ENCODE measurements around the gene MPG. TPM values are rescaled to one million over a fixed set of nuclear protein-coding genes. Genes with fewer than 3 reads are reported as not detected.

MPG gene
- total RNA-seq, 1 experiment from 2014 or later: 60.0 TPM

DNA sequence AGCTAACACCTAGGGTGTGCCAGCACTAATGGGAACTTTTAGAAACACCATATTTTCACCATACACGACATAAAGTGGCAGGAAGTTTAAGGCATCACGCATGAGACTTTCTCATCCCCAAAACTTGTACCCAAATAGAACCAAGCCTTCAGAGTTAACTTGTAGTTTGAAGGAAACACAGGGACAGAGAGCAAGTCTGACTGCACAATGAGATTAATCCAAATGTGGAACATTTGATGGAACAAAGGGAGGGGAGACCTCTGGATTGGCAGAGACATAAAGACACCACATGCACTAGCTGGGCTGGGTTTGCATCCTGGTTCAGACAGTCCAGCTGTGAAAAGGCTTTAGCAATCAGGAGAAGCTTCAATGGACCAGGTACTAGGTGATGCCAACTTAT lies 36.3 kb downstream of the MPG start (continued):
- TF ChIP-seq, protein P1, sequence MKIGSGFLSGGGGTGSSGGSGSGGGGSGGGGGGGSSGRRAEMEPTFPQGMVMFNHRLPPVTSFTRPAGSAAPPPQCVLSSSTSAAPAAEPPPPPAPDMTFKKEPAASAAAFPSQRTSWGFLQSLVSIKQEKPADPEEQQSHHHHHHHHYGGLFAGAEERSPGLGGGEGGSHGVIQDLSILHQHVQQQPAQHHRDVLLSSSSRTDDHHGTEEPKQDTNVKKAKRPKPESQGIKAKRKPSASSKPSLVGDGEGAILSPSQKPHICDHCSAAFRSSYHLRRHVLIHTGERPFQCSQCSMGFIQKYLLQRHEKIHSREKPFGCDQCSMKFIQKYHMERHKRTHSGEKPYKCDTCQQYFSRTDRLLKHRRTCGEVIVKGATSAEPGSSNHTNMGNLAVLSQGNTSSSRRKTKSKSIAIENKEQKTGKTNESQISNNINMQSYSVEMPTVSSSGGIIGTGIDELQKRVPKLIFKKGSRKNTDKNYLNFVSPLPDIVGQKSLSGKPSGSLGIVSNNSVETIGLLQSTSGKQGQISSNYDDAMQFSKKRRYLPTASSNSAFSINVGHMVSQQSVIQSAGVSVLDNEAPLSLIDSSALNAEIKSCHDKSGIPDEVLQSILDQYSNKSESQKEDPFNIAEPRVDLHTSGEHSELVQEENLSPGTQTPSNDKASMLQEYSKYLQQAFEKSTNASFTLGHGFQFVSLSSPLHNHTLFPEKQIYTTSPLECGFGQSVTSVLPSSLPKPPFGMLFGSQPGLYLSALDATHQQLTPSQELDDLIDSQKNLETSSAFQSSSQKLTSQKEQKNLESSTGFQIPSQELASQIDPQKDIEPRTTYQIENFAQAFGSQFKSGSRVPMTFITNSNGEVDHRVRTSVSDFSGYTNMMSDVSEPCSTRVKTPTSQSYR (CRISPR knock-in tag; IDR thresholded peaks at IDR 0.05): no peak
- TF ChIP-seq PRRX2 (CRISPR knock-in tag; IDR thresholded peaks at IDR 0.05) (no peak), SOX15 (CRISPR knock-in tag; IDR thresholded peaks at IDR 0.05) (no peak), RORB (CRISPR knock-in tag; IDR thresholded peaks at IDR 0.05) (no peak), ZNF232 (CRISPR knock-in tag; IDR thresholded peaks at IDR 0.05) (no peak), TEAD1 (CRISPR knock-in tag; IDR thresholded peaks at IDR 0.05) (no peak)
- TF ChIP-seq, protein P2, sequence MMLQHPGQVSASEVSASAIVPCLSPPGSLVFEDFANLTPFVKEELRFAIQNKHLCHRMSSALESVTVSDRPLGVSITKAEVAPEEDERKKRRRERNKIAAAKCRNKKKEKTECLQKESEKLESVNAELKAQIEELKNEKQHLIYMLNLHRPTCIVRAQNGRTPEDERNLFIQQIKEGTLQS (CRISPR knock-in tag; conservative IDR thresholded peaks at IDR 0.05): no peak
- TF ChIP-seq, protein P3, sequence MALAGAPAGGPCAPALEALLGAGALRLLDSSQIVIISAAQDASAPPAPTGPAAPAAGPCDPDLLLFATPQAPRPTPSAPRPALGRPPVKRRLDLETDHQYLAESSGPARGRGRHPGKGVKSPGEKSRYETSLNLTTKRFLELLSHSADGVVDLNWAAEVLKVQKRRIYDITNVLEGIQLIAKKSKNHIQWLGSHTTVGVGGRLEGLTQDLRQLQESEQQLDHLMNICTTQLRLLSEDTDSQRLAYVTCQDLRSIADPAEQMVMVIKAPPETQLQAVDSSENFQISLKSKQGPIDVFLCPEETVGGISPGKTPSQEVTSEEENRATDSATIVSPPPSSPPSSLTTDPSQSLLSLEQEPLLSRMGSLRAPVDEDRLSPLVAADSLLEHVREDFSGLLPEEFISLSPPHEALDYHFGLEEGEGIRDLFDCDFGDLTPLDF (CRISPR knock-in tag; IDR thresholded peaks at IDR 0.05): no peak
- TF ChIP-seq, protein P4, sequence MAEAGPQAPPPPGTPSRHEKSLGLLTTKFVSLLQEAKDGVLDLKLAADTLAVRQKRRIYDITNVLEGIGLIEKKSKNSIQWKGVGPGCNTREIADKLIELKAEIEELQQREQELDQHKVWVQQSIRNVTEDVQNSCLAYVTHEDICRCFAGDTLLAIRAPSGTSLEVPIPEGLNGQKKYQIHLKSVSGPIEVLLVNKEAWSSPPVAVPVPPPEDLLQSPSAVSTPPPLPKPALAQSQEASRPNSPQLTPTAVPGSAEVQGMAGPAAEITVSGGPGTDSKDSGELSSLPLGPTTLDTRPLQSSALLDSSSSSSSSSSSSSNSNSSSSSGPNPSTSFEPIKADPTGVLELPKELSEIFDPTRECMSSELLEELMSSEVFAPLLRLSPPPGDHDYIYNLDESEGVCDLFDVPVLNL (CRISPR knock-in tag; IDR thresholded peaks at IDR 0.05; ENCODE audit: borderline replicate concordance, low read depth): no peak
- TF ChIP-seq, protein P5, sequence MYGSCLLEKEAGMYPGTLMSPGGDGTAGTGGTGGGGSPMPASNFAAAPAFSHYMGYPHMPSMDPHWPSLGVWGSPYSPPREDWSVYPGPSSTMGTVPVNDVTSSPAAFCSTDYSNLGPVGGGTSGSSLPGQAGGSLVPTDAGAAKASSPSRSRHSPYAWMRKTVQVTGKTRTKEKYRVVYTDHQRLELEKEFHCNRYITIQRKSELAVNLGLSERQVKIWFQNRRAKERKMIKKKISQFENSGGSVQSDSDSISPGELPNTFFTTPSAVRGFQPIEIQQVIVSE (CRISPR knock-in tag; IDR thresholded peaks at IDR 0.05; ENCODE audit: borderline replicate concordance): no peak
- TF ChIP-seq, protein P6, sequence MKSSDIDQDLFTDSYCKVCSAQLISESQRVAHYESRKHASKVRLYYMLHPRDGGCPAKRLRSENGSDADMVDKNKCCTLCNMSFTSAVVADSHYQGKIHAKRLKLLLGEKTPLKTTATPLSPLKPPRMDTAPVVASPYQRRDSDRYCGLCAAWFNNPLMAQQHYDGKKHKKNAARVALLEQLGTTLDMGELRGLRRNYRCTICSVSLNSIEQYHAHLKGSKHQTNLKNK (CRISPR knock-in tag; IDR thresholded peaks at IDR 0.05): no peak

DNA sequence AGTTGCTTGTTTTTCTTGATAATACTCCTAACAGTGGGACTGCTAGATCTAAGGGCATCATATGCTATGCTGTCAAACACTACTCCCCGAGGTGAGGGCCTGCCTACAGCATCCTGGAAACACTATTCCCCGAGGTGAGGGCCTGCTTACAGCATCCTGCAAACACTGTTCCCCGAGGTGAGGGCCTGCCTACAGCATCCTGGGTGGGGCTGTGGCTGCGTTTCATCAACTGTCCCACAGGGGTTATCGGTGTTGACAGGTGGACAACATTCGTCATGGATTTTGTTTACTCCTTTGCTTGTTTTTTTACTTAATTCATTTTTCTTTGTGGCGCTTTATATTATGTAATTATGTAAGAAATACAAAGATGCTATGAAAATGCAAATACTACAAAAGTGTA lies 38.0 kb downstream of the MPG start:
- Mint-ChIP-seq H3K27me3 (ENCODE audit: low read depth) (no peaks in the 10 kb centered on the region), H3K4me1 (peaks cover 5% of the 10 kb centered on the region), H3K36me3 (peaks cover 31% of the 10 kb centered on the region), H3K27ac (no peak overlapping the region), H3K4me3 (no peak overlapping the region), H3K9me3 (no peaks in the 10 kb centered on the region)
- TF ChIP-seq, protein P1 (CRISPR knock-in tag; IDR thresholded peaks at IDR 0.05): no peak
- no peak for TF ChIP-seq JAZF1 (CRISPR knock-in tag; IDR thresholded peaks at IDR 0.05)
- CTCF ChIA-PET: interaction anchor here (1.3 to 5.6 kb wide), 4 partner anchors 9 to 43 kb away, joined by 4 to 73 read pairs (median 14); partner anchors contain the start of gene RHBDF1
- DNase-seq (ENCODE audit: low spot score) (no peak), ATAC-seq (no peak)
- POLR2A ChIA-PET: no interaction called here

Measured in WTC11 (cell line).